VCaP (cell line): ENCODE results near the gene RRAD.

ENCODE experiments used
- H3K27ac ChIP-seq: fragments of 450-650 bp; 2 replicates; pipeline ENCODE4 v1.5.1; 2017
- TF ChIP-seq, protein P1 (sequence below): fragments of 450-650 bp; conservative IDR thresholded peaks from 2 replicates; pipeline ENCODE4 v1.5.1; 2017; ENCODE audit warnings: mild to moderate bottlenecking, moderate library complexity

The RRAD gene

GRCh38 chr16:66891360-66891759 lies 34.0 kb downstream of the RRAD start:
- no peak overlapping the region for H3K27ac ChIP-seq
- TF ChIP-seq, protein P1, sequence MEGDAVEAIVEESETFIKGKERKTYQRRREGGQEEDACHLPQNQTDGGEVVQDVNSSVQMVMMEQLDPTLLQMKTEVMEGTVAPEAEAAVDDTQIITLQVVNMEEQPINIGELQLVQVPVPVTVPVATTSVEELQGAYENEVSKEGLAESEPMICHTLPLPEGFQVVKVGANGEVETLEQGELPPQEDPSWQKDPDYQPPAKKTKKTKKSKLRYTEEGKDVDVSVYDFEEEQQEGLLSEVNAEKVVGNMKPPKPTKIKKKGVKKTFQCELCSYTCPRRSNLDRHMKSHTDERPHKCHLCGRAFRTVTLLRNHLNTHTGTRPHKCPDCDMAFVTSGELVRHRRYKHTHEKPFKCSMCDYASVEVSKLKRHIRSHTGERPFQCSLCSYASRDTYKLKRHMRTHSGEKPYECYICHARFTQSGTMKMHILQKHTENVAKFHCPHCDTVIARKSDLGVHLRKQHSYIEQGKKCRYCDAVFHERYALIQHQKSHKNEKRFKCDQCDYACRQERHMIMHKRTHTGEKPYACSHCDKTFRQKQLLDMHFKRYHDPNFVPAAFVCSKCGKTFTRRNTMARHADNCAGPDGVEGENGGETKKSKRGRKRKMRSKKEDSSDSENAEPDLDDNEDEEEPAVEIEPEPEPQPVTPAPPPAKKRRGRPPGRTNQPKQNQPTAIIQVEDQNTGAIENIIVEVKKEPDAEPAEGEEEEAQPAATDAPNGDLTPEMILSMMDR: no peak

DNA sequence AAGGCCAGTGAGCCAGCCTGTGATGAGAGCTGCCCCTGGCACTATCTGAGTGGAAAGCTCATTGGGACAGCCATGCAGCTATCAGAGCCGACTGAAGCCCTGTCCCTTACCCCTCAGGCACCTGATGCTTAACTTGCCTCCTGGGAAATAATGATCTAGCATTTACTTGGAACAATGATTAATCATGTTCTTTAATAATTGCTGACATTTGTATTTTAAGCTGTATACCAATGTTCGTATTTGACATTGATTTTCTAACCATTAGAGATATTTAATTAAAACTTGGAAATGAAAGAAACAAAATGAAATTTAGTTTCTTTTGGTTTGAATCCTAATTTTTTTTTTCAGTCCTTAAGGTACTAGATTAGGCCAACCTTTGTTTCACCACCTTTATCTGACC lies 34.5 kb downstream of the RRAD start:
- TF ChIP-seq, protein P1: no peak
- H3K27ac ChIP-seq: no peak overlapping the region

GRCh38 chr16:66889622-66890021 lies 35.7 kb downstream of the RRAD start:
- TF ChIP-seq, protein P1: no peak

GRCh38 chr16:66888647-66889615 lies 36.4 kb downstream of the RRAD start:
- TF ChIP-seq, protein P1: no peak
- H3K27ac ChIP-seq: no peak overlapping the region

More at GRCh38 chr16:66889622-66890021, 35.7 kb downstream of the RRAD start:
- no peak overlapping the region for H3K27ac ChIP-seq

GRCh38 chr16:66886914-66887313 lies 38.4 kb downstream of the RRAD start:
- no peak overlapping the region for H3K27ac ChIP-seq
- TF ChIP-seq, protein P1: no peak

DNA sequence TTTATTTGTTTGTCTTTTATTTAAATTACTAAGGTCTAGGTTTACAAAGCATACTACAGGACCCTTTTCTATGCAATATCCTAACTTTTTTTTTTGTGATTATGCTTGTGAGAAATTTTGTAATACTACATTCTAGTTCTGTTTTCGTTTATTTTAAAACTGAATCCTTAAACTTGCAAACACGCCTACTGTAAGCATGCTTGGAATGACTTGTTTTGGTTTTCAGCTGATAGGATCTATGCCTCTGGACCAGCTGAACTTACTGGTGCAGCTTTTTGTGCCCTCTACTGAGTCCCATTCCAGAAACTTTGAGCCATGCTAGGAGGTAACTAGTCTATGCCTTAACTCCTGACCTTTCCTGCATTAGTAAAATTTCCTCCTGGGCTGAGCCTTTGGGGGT lies 39.0 kb downstream of the RRAD start:
- H3K27ac ChIP-seq: no peak overlapping the region
- TF ChIP-seq, protein P1: no peak

DNA sequence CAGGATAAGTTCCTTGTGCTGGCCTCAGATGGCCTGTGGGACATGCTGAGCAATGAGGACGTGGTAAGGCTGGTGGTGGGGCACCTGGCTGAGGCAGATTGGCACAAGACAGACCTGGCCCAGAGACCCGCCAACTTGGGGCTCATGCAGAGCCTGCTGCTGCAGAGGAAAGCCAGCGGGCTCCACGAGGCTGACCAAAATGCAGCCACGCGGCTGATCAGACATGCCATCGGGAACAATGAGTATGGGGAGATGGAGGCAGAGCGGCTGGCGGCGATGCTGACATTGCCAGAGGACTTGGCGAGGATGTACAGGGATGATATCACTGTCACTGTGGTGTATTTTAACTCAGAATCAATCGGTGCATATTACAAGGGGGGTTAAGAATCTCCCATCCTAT lies 39.8 kb downstream of the RRAD start:
- TF ChIP-seq, protein P1: no peak
- no peak overlapping the region for H3K27ac ChIP-seq
